Right lobe of liver (tissue), 6 donors: ENCODE measurements around the gene MPZL1. TPM values are rescaled to one million over a fixed set of nuclear protein-coding genes. Genes with fewer than 3 reads are reported as not detected.
A peak's percentile ranks its signal among the peaks of the same experiment; 100 is the strongest.

ENCODE experiments used
- ATAC-seq, 4 donors: fragments of 200-7000 bp; cut with Tn5 transposase; one replicate each; pipeline ENCODE4 v1.9.1; 2020; ENCODE audit warnings: mild to moderate bottlenecking in 4 of 4, moderate library complexity in 4 of 4
- DNase-seq, 3 donors: peaks; one replicate each; pipeline ENCODE4 v3.0.0-alpha.2; 2020
- H3K27ac ChIP-seq, 3 donors: fragments of 200-600 bp; one replicate each; pipeline ENCODE4 v1.8.0; 2022
- H3K27me3 ChIP-seq, 2 donors: fragments of 200-600 bp; one replicate each; pipeline ENCODE4 v1.8.0; 2022
- H3K36me3 ChIP-seq, 4 donors: fragments of 200-600 bp; sonication (generic) in 1 of 4; one replicate each; pipeline versions ENCODE4 v1.5.1 to v1.8.0; 2017 to 2022; ENCODE audit warnings: control low read depth in 1 of 4
- H3K4me1 ChIP-seq, 4 donors: fragments of 200-600 bp; sonication (generic) in 1 of 4; one replicate each; pipeline versions ENCODE4 v1.5.1 to v1.8.0; 2017 to 2022; ENCODE audit warnings: control low read depth in 1 of 4
- H3K4me3 ChIP-seq, 3 donors: fragments of 200-600 bp; one replicate each; pipeline ENCODE4 v1.8.0; 2022
- H3K9me3 ChIP-seq, 4 donors: fragments of 200-600 bp; sonication (generic) in 1 of 4; one replicate each; pipeline versions ENCODE4 v1.5.1 to v1.8.0; 2017 to 2022; ENCODE audit warnings: control low read depth in 1 of 4
- POLR2A ChIP-seq: fragments of 450-650 bp; IDR thresholded peaks from one replicate; pipeline ENCODE4 v1.6.1; 2017; ENCODE audit warnings: antibody characterized with exemption, mild to moderate bottlenecking
- WGBS: methylation state at CpG from one replicate; pipeline ENCODE4 v1.1.6; 2018; ENCODE audit warnings: low coverage, low lambda C conversion rate; ENCODE audit not compliant: insufficient coverage; ENCODE audit errors: missing lambda C conversion rate; 5-methylcytosine and 5-hydroxymethylcytosine counted together
- intact Hi-C, 2 donors: fragments of 100-400 bp; cut with DNase I; formaldehyde crosslinking; loops; one replicate each; pipeline versions ENCODE4 v1.11.2 to v1.14.1; 2022
- total RNA-seq, 6 experiments: library from RNA; depleted of rRNA in 2 of 6; stranded (reverse); fragments of >200 nt in 2 of 6; fragmentation: NEBNext Ultra II Directional in 3 of 6; extraction: Animal tissue kit (Norgen Biotek cat#: 25700) in 3 of 6; gene quantifications; one replicate each; pipeline versions ENCODE4 v1.1.0 to v1.2.4, GENCODE V29; 2016 to 2023
- TF ChIP-seq, protein P1 (sequence below), 4 donors: fragments of 200-600 bp in 3 of 4; fragments of 450-650 bp in 1 of 4; IDR thresholded peaks; one replicate each; pipeline versions ENCODE4 v1.5.1 to v1.8.0; 2016 to 2022; ENCODE audit warnings: antibody characterized with exemption in 4 of 4, mild to moderate bottlenecking in 2 of 4
- donor health status: DM: no; HTN: yes; CAD: no.
- donor health status: DM: no; HTN: no; CAD: no.
- donor health status: DM: no; HTN: no; CAD: no.
- donor health status: DM: no; HTN: yes; CAD: no.
- donor health status: DM: no; HTN: yes; CAD: no.

Gene MPZL1
- total RNA-seq, 6 experiments from 2014 or later, result 15.7 to 43.3 (median 18.9) TPM

DNA sequence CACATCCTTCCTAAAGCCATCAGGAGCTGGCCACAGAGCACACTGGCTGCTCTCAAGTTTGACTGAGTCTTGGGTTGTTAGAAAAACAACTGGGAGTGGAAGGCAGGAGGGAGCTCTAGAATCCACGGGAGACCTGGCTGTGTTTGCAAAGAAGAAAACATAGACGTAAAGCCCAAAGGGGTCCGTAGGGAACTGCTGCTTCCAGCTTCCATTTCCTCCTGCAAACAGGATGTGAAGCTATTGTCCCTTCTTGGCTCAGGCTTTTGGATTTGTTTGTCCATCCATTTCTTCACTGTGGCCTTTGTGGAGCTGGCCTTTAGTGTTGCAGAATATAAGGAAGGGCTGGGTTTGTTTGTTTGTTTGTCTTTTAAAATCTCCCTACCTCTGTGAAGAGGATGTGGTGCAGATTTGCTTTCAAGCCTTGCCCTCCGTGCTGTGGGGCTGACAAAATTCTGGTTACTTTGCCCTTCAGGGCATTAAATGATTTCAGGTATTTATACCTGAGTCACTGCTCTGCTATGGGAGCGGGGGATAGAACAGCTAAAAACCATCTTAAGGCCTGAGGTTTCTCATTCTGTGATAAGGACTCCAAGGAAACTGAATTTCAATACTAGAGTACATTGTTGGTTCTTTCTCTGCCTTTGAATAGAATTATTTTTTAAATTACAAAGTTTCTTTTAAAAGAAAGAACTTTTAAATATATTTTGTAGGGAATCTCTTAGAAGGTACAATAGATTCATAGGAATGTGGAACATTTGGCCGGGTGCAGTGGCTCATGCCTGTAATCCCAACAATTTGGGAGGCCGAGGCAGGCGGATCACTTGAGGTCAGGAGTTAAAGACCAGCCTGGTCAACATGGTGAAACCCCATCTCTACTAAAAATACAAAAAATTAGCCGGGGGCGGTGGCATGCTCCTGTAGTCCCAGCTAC is 74.3 kb downstream of the MPZL1 start:
- H3K4me1 ChIP-seq, result no peaks in the 10 kb centered on the region
- no peak for TF ChIP-seq POLR2A
- TF ChIP-seq, protein P1, sequence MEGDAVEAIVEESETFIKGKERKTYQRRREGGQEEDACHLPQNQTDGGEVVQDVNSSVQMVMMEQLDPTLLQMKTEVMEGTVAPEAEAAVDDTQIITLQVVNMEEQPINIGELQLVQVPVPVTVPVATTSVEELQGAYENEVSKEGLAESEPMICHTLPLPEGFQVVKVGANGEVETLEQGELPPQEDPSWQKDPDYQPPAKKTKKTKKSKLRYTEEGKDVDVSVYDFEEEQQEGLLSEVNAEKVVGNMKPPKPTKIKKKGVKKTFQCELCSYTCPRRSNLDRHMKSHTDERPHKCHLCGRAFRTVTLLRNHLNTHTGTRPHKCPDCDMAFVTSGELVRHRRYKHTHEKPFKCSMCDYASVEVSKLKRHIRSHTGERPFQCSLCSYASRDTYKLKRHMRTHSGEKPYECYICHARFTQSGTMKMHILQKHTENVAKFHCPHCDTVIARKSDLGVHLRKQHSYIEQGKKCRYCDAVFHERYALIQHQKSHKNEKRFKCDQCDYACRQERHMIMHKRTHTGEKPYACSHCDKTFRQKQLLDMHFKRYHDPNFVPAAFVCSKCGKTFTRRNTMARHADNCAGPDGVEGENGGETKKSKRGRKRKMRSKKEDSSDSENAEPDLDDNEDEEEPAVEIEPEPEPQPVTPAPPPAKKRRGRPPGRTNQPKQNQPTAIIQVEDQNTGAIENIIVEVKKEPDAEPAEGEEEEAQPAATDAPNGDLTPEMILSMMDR (IDR thresholded peaks at IDR 0.05), result no peak
- H3K9me3 ChIP-seq, result no peaks in the 10 kb centered on the region
- 82% methylated on average over 10 of the region's 10 CpGs for WGBS
- DNase-seq, result no peak
- H3K27me3 ChIP-seq, result no peaks in the 10 kb centered on the region
- ATAC-seq, result peak in 1 of 4 donors; percentile 28
- no peaks in the 10 kb centered on the region for H3K36me3 ChIP-seq
- intact Hi-C loops, result no loop called here
- no peak overlapping the region for H3K27ac ChIP-seq
- no peak overlapping the region for H3K4me3 ChIP-seq

DNA sequence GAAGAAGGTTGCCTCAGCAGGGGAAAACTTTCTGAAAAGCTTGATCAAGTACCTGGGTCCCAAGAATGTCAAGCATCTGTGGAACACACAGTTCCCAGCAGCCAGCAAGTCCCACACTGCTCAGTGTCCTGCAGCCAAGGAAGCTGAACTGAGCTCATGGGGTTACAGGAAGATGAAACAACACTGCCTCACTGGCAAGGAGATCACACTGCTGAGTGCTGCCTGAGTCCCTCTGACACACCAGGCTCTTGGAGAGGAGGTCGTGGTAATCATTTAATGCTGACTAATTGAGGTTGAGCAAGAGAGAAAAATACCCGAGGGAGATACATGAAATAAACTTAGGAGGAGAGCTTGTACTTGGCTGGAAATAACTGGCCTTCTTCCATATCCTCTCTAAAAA is 75.2 kb downstream of the MPZL1 start:
- DNase-seq, result peak in 1 of 3 donors; percentile 42
- H3K36me3 ChIP-seq, result no peaks in the 10 kb centered on the region
- TF ChIP-seq, protein P1 (IDR thresholded peaks at IDR 0.05), result no peak
- no peak for TF ChIP-seq POLR2A
- peak; percentile 87 to 98 (median 92) for ATAC-seq
- no peaks in the 10 kb centered on the region for H3K9me3 ChIP-seq
- no peaks in the 10 kb centered on the region for H3K27me3 ChIP-seq
- WGBS, result 10% methylated on average over 2 of the region's 2 CpGs
- peak overlapping the region in 1 of 3 donors; percentile 47 for H3K27ac ChIP-seq
- no peak overlapping the region for H3K4me3 ChIP-seq
- intact Hi-C loops, result no loop called here
- H3K4me1 ChIP-seq, result no peaks in the 10 kb centered on the region

DNA sequence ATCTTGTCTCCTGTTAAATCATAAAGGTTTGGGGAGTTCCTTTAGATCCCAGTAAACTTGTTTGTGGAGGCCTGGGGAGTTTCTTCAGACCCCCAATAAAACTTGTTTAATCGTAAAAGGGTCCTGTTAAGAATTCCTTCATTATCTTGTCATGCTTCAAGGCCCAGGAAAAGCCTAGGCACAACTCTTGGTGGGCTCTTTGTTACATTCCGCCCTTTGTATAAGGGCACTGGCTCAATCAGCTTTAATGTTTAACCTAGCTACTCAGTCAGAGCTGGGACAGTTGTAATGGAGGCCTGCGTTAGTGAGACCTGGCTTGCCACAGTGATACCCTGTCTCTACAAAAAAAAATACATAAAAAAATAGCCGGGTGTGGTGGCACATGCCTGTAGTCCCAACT is 77.2 kb downstream of the MPZL1 start:
- DNase-seq, result no peak
- no peak overlapping the region for H3K27ac ChIP-seq
- intact Hi-C loops, result no loop called here

DNA sequence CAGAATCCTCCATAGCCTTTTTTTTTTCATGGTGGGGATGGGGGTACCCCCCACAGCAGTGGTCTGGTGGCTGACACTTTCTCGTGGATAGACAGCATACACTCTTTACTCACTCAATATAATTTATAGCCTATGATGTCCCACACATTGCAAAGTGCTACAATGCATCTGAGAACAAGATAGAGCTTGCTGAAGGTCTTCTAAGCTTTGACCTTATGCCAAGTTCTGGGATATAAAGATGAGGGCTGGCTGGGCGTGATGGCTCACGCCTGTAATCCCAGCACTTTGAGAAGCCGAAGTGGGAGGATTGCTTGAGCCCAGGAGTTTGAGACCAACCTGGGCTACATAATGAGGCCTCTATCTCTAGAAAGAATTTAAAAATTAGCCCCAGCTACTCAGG is 78.0 kb downstream of the MPZL1 start:
- Histone ChIP-seq H3K4me1 (peaks cover 0 to 3% (median 0%) of the 10 kb centered on the region in 4 donors), H3K36me3 (no peaks in the 10 kb centered on the region), H3K9me3 (no peaks in the 10 kb centered on the region), H3K4me3 (no peak overlapping the region), H3K27ac (no peak overlapping the region), H3K27me3 (no peaks in the 10 kb centered on the region)
- DNase-seq, result no peak
- TF ChIP-seq, protein P1 (IDR thresholded peaks at IDR 0.05), result no peak
- no peak for TF ChIP-seq POLR2A
- intact Hi-C loops, result loop anchor here in 1 of 2 donors (10.0 kb wide), 1 partner anchor 75 kb away; the partner anchor contains the start of gene MPZL1
- 50% methylated on average over 4 of the region's 4 CpGs for WGBS
- ATAC-seq, result no peak

More for the DNA sequence above, 77.2 kb downstream of the MPZL1 start:
- H3K4me3 ChIP-seq, result no peak overlapping the region
- no peaks in the 10 kb centered on the region for H3K4me1 ChIP-seq
- no peak for ATAC-seq
- no peaks in the 10 kb centered on the region for H3K27me3 ChIP-seq
- no peaks in the 10 kb centered on the region for H3K9me3 ChIP-seq
- H3K36me3 ChIP-seq, result no peaks in the 10 kb centered on the region
- WGBS, result 90% methylated on average over 4 of the region's 4 CpGs
- TF ChIP-seq POLR2A, result no peak
- TF ChIP-seq, protein P1 (IDR thresholded peaks at IDR 0.05), result no peak
